ENCODE measurements around the gene NEK9. TPM values are rescaled to one million over a fixed set of nuclear protein-coding genes. Genes with fewer than 3 reads are reported as not detected.
"Not testable (repeated sequence)": the region's sequence is repeated elsewhere in the genome, so short reads cannot be mapped to it uniquely, and the experiment has no call there.

Gene NEK9
- total and polyA plus RNA-seq, 2 experiments from 2014 or later: 16.3 to 31.1 TPM

DNA sequence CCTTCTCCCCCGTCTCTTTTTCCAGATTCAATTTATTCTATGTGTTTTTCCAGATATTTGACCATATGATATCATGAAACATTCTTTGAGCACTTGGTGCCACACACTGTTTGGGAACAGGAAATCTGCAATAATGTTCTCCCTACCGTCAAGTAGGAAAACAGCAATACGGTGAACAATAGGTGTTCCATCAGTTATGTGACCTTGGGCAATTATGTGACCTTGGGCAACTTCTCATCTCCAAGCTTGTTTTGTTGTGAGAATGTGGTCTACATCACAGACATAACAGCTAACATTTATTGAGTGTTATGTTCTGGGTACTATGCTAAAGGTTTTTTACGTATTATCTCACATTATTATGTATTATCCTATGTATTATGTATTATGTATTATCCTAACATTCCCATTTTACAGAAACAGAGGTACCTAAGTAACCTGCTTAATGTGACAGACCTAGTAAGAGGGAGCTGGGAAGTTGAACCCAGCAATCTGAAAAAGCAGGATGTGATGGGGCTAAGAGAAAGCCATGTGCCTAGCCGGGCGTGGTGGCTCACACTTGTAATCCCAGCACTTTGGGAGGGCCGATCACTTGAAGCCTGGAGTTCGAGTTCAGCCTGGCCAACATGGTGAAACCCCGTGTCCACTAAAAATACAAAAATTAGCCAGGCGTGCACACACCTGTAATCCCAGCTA, 1.2 kb upstream of the NEK9 start (continued):
- TF ChIP-seq ZNF331 (CRISPR knock-in tag; IDR thresholded peaks at IDR 0.05; ENCODE audit: low read depth) (no peak), EZH2 (IDR thresholded peaks at IDR 0.05; ENCODE audit: low read depth, unreplicated experiment) (no peak), ZNF462 (CRISPR knock-in tag; IDR thresholded peaks at IDR 0.05) (no peak), ZNF114 (CRISPR knock-in tag; IDR thresholded peaks at IDR 0.05) (no peak)
- TF ChIP-seq, protein P1, sequence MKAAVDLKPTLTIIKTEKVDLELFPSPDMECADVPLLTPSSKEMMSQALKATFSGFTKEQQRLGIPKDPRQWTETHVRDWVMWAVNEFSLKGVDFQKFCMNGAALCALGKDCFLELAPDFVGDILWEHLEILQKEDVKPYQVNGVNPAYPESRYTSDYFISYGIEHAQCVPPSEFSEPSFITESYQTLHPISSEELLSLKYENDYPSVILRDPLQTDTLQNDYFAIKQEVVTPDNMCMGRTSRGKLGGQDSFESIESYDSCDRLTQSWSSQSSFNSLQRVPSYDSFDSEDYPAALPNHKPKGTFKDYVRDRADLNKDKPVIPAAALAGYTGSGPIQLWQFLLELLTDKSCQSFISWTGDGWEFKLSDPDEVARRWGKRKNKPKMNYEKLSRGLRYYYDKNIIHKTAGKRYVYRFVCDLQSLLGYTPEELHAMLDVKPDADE (IDR thresholded peaks at IDR 0.05): no peak

- not testable (repeated sequence) for H3K9me3 Mint-ChIP-seq; H4K20me1 ChIP-seq (replicated peaks; ENCODE audit: insufficient read depth); H3K27me3 Mint-ChIP-seq (ENCODE audit: insufficient read depth, low read depth, poor library complexity); H3K36me3 Mint-ChIP-seq (ENCODE audit: low read depth); H3K9me2 ChIP-seq (ENCODE audit: insufficient read depth); H3K36me3 ChIP-seq (ENCODE audit: insufficient read depth); H3F3A ChIP-seq (replicated peaks; ENCODE audit: low read depth); ATAC-seq; DNase-seq (ENCODE audit: low spot score); H3K27me3 ChIP-seq (ENCODE audit: insufficient read depth)
- Mint-ChIP-seq H3K4me1 (peaks cover 19% of the 10 kb centered on the region), H3K4me3 (peak overlapping the region; percentile 96), H3K27ac (peak overlapping the region; percentile 98)
- Histone ChIP-seq H3K4me2 (peak overlapping the region; percentile 80), H3K79me2 (replicated peaks; ENCODE audit: insufficient read depth) (peaks cover 10% of the 10 kb centered on the region), H3K4me1 (ENCODE audit: insufficient read depth) (peaks cover 15% of the 10 kb centered on the region), H3K27ac (ENCODE audit: low read depth) (peak overlapping the region; percentile 94), H2AFZ (peak overlapping the region; percentile 93; the same call in 1 of the 2 replicates), H3K4me3 (peak overlapping the region; percentile 81)
These were observed 599 bp upstream of the NEK9 start for GRCh38 chr14:75127474-75127820.
